A204.1 (cell line): ENCODE measurements around the gene RPRD2.

Experiments used
- FAIRE-seq: peaks from 2 replicates; lab custom pipeline; 2012; peaks lifted over from hg19 to GRCh38; lab: Jason Lieb, UNC

The RPRD2 gene

DNA sequence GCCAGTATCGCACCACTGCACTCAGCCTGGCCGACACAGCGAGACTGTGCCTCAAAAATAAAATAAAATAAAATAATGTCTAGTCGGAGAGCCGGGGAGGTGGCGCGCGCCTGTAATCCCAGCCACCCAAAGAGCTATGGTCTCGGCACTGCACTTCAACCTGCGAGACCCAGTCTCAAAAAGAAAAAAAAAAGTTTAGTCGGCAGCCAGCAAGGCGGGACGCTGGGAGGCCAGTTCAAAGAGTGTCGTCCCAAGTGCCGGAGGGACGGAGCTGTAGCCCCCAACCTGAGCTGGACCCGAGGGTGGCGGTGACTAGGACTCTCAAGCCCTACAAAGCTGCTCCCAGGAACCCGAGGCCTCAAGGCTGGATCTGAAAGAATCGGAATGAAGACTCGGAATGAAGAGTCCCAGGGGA lies 151.0 kb downstream of the RPRD2 start:
- no peak for FAIRE-seq

DNA sequence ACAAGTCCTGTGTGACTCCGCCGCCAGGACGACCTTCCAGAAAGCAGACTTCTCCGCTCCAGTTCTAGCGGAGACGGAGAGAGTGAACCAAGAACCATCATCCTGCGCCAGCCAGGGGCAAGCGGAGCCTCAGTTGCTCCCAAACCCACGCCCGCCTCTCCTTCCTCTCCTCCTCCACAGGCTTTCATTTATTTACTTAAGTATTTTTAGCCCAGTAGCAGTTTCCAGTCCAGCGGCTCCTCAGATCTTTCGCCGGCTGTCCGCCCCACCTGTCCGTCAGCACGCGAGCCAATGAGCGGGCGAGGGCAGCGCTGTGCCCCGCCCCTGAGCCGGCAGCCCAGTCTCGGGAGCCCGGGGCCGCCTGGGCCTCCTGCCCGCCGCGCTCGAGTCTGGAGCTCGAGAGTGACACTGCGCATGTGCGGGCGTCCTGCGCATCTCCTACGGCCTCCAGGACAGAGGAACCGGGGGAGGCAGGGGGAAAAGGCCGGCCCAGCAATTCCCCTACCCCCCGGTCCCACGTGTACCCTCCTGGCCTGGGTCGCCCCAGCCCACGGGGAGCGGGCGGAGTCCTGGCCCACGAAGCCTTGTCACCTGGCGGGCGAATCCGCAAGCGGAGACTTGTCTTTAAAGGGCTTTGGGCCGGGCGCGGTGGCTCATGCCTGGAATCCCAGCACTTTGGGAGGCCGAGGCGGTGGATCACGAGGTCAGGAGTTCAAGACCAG lies 151.5 kb downstream of the RPRD2 start, which contains the start of gene FALEC:
Gene FALEC, plus strand, starts transcription at position 425 of the 722 bp plus-strand sequence.
- FAIRE-seq: peak; percentile 21

DNA sequence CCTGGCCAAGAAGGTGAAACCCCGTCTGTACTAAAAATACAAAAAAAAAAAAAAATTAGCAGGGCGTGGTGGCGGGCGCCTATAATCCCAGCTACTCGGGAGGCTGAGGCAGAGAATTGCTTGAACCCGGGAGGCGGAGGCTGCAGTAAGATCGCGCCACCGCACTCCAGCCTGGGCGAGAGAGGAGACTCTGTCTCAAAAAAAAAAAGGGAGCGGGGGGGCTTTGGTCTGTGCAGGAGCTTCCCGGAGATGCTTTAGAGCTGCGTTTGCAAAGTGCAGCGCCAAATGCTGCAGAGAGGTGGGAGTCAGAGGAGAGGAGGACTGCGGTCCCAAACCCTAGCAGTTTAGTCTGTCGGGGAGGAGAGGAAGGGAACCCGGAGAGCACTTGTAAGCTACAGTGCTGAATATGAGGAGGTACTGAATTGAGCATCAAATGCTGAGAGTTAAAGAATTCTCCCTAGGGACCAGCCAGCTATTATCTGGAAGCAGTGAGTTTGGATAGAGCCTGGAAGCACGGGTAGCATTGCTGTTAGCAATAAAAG lies 152.2 kb downstream of the RPRD2 start:
- FAIRE-seq: no peak

DNA sequence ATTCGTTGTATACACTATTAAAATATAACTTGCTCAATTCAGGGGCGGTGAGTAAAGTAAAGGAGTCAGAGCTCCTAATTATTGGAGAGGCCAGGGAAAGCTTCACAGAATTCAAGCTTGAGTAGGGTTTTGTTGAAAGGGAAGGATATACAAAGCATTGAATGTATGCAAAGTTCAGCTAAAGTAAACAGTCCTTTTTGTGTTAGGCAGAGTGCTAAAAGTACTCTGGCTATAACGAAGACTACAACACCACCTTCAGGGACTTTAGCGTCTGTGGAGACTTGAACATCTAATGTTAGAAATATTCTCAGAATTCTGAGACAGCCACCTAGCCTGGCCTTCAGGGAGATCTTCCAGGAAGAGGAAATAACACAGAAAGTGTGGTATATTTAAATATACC lies 152.7 kb downstream of the RPRD2 start:
- no peak for FAIRE-seq

DNA sequence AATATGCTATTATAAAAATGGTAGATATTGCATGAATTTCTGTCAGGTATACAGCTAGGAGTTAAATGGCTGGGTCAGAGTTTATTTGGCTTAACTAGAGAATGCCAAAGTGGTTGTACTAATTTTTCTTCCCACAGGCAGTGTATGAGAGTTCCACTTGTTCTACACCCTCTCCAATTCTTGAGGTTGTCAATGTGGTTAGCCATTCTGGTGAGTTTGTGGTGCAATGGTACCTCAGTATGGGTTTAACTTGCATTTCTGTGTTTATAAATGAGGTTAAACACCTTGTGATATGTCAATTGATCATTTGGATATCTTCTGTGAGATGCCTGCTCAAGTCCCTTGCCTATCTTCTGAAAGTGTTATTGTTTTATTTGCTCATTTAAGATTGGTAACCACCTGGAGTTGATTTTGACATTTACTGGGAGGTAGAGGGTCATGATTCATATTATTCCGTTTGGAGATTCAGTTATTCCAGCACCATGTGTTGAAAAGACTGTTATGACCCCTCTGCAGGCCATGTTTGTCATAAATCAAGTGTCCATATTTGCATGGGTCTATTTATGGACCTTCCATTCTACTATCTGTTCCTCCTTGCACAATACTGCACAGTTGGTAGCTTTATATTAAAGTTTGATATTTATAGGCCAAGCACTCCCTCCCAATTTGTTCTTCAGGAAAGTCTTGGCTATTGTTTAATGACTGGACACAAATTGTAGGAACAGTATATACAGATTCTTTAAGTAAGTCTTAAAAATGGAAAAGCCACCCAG lies 157.4 kb downstream of the RPRD2 start:
- no peak for FAIRE-seq

DNA sequence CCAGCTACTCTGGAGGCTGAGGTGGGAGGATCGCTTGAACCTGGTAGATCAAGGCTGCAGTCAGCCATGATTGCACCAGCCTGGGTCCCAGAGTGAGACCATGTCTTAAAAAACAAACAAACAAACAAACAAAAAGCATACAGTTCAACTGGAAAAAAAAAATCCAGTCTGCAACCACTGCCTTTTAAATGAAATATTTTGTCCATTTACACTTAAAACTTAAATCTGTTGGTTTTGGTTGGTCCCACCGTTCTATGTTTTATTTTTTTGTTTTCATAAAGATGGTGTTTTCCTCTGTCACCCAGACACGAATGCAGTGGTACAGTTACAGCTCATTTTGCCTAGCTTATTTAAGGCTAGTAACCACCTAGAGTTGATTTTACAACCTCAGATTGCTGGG lies 161.4 kb downstream of the RPRD2 start:
- FAIRE-seq: no peak
